Adrenal gland (tissue), 5 donors: Measurements from ENCODE around the gene CWC15.
"Not testable (repeated sequence)": the region's sequence is repeated elsewhere in the genome, so short reads cannot be mapped to it uniquely, and the experiment has no call there.

Experiments used
- POLR2A ChIP-seq, 2 donors: fragments of 450-650 bp; IDR thresholded peaks; one replicate each; pipeline ENCODE4 v1.6.1; 2017; ENCODE audit warnings: antibody characterized with exemption in 2 of 2, mild to moderate bottlenecking in 2 of 2, moderate library complexity in 1 of 2
- TF ChIP-seq, protein P1 (sequence below), 6 experiments: fragments of 450-650 bp in 4 of 6; fragments of 200-600 bp in 2 of 6; sonication (generic) in 1 of 6; IDR thresholded peaks; 1 replicate in 5 of 6; 2 replicates in 1 of 6; pipeline versions ENCODE4 v1.5.1 to v1.8.0; 2016 to 2021; ENCODE audit warnings: antibody characterized with exemption in 6 of 6, mild to moderate bottlenecking in 2 of 6, moderate library complexity in 1 of 6
- donor health status: DM: no; HTN: no; CAD: no.

DNA sequence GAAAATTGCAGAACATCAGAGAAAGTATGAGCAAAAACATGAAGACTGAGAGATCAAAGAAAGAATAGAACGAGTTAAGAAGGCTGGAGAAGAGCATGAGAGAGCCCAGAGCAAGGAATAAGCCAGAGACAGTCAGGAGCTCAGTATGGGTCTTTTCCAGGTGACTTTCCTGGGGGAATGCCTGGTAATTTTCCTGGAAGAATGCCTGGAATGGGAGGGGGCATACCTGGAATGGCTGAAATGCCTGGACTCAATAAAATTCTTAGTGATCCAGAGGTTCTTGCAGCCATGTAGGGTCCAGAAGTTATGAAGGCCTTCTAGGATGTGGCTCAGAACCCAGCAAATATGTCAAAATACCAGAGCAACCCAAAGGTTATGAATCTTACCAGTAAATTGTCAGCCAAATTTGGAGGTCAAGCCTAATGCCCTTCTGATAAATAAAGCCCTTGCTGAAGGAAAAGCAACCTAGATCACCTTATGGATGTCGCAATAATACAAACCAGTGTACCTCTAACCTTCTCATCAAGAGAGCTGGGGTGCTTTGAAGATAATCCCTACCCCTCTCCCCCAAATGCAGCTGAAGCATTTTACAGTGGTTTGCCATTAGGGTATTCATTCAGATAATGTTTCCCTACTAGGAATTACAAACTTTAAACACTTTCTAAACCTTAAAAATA, 59.5 kb downstream of the CWC15 start:
- TF ChIP-seq, protein P1, sequence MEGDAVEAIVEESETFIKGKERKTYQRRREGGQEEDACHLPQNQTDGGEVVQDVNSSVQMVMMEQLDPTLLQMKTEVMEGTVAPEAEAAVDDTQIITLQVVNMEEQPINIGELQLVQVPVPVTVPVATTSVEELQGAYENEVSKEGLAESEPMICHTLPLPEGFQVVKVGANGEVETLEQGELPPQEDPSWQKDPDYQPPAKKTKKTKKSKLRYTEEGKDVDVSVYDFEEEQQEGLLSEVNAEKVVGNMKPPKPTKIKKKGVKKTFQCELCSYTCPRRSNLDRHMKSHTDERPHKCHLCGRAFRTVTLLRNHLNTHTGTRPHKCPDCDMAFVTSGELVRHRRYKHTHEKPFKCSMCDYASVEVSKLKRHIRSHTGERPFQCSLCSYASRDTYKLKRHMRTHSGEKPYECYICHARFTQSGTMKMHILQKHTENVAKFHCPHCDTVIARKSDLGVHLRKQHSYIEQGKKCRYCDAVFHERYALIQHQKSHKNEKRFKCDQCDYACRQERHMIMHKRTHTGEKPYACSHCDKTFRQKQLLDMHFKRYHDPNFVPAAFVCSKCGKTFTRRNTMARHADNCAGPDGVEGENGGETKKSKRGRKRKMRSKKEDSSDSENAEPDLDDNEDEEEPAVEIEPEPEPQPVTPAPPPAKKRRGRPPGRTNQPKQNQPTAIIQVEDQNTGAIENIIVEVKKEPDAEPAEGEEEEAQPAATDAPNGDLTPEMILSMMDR (IDR thresholded peaks at IDR 0.05), result not testable (repeated sequence)
- not testable (repeated sequence) for TF ChIP-seq POLR2A (IDR thresholded peaks at IDR 0.05)
